Uterus (tissue), 2 donors: Measurements from ENCODE around the gene MTG1.

ENCODE experiments used
- POLR2A ChIP-seq, 2 donors: fragments of 450-650 bp; IDR thresholded peaks; one replicate each; pipeline ENCODE4 v1.6.1; 2016; ENCODE audit warnings: antibody characterized with exemption in 2 of 2, mild to moderate bottlenecking in 1 of 2, moderate library complexity in 1 of 2
- TF ChIP-seq, protein P1 (sequence below), 4 experiments: fragments of 200-600 bp in 2 of 4; fragments of 450-650 bp in 2 of 4; sonication (generic) in 2 of 4; IDR thresholded peaks; one replicate each; pipeline ENCODE4 v1.5.1; 2016 to 2019; ENCODE audit warnings: antibody characterized with exemption in 4 of 4, mild to moderate bottlenecking in 2 of 4, moderate library complexity in 1 of 4

GRCh38 chr10:133368153-133368552, 25.8 kb upstream of the MTG1 start:
- TF ChIP-seq, protein P1, sequence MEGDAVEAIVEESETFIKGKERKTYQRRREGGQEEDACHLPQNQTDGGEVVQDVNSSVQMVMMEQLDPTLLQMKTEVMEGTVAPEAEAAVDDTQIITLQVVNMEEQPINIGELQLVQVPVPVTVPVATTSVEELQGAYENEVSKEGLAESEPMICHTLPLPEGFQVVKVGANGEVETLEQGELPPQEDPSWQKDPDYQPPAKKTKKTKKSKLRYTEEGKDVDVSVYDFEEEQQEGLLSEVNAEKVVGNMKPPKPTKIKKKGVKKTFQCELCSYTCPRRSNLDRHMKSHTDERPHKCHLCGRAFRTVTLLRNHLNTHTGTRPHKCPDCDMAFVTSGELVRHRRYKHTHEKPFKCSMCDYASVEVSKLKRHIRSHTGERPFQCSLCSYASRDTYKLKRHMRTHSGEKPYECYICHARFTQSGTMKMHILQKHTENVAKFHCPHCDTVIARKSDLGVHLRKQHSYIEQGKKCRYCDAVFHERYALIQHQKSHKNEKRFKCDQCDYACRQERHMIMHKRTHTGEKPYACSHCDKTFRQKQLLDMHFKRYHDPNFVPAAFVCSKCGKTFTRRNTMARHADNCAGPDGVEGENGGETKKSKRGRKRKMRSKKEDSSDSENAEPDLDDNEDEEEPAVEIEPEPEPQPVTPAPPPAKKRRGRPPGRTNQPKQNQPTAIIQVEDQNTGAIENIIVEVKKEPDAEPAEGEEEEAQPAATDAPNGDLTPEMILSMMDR (IDR thresholded peaks at IDR 0.05), result no peak
- no peak for TF ChIP-seq POLR2A (IDR thresholded peaks at IDR 0.05)
